HepG2 (cell line): ENCODE results near the gene PLVAP. TPM values are rescaled to one million over a fixed set of nuclear protein-coding genes. Genes with fewer than 3 reads are reported as not detected.

Experiments used
- ARID4A ChIP-seq: sonication (generic); formaldehyde crosslinking; IDR thresholded peaks from 2 replicates; pipeline ENCODE4 v1.5.0; 2020; ENCODE audit warnings: mild to moderate bottlenecking, missing genetic modification reagents, borderline replicate concordance
- ATF2 ChIP-seq: sonication (generic); formaldehyde crosslinking; IDR thresholded peaks from 2 replicates; pipeline ENCODE4 v1.4.0; 2020; ENCODE audit warnings: missing genetic modification reagents
- FUBP1 ChIP-seq: sonication (generic); formaldehyde crosslinking; IDR thresholded peaks from 2 replicates; pipeline ENCODE4 v1.5.1; 2020; ENCODE audit warnings: missing genetic modification reagents, mild to moderate bottlenecking, borderline replicate concordance
- GFI1 ChIP-seq: sonication (generic); formaldehyde crosslinking; IDR thresholded peaks from 2 replicates; pipeline ENCODE4 v1.5.0; 2020; ENCODE audit warnings: missing genetic modification reagents, mild to moderate bottlenecking, borderline replicate concordance
- KMT2B ChIP-seq: IDR thresholded peaks from 2 replicates; pipeline ENCODE4 v1.6.1; 2016; ENCODE audit warnings: missing genetic modification reagents, missing compliant biosample characterization
- MBD4 ChIP-seq: IDR thresholded peaks from 2 replicates; pipeline ENCODE4 v1.6.1; 2012; ENCODE audit warnings: low read length, inconsistent platforms, borderline replicate concordance
- MED1 ChIP-seq: sonication (generic); formaldehyde crosslinking; IDR thresholded peaks from 2 replicates; pipeline ENCODE4 v1.4.0; 2020; ENCODE audit warnings: missing genetic modification reagents
- POLR2G ChIP-seq: fragments of 200-400 bp; formaldehyde crosslinking; IDR thresholded peaks from 2 replicates; pipeline ENCODE4 v1.6.1; 2018; ENCODE audit warnings: mild to moderate bottlenecking, low read depth, low read length, moderate library complexity
- SP1 ChIP-seq, 2 experiments: fragments of 450-650 bp in 1 of 2; sonication (generic) in 1 of 2; formaldehyde crosslinking in 1 of 2; IDR thresholded peaks; 2 replicates each; pipeline versions ENCODE4 v1.4.0 to v1.6.1; 2016 to 2020; ENCODE audit warnings: missing genetic modification reagents in 1 of 2
- TFAP4 ChIP-seq: sonication (generic); IDR thresholded peaks from 2 replicates; pipeline ENCODE4 v1.6.1; 2016; ENCODE audit warnings: low read depth, borderline replicate concordance
- ZNF136 ChIP-seq: sonication (generic); formaldehyde crosslinking; IDR thresholded peaks from 2 replicates; pipeline ENCODE4 v1.8.1; 2022; ENCODE audit warnings: low read depth, mild to moderate bottlenecking, moderate library complexity, missing genetic modification reagents
- ZNF431 ChIP-seq: sonication (generic); formaldehyde crosslinking; IDR thresholded peaks from 2 replicates; pipeline ENCODE4 v1.9.0; 2022; ENCODE audit warnings: missing genetic modification reagents, low read depth, mild to moderate bottlenecking, borderline replicate concordance
- ZNF614 ChIP-seq: IDR thresholded peaks from 2 replicates; pipeline ENCODE4 v1.6.1; 2018; ENCODE audit warnings: missing biosample characterization, missing genetic modification reagents, inconsistent platforms, borderline replicate concordance
- ZNF629 ChIP-seq: sonication (generic); formaldehyde crosslinking; conservative IDR thresholded peaks from 2 replicates; pipeline ENCODE4 v1.5.0; 2020; ENCODE audit warnings: missing genetic modification reagents
- ZNF772 ChIP-seq: sonication (generic); formaldehyde crosslinking; IDR thresholded peaks from 2 replicates; pipeline ENCODE4 v1.5.0; 2020; ENCODE audit warnings: mild to moderate bottlenecking, missing genetic modification reagents
- polyA plus RNA-seq, 8 experiments: library from polyadenylated mRNA; depleted of rRNA in 3 of 8; stranded (reverse) in 7 of 8; unstranded in 1 of 8; fragments of >200 nt; fragmentation: Illumina TruSeq in 4 of 8; extraction: Trizol in 4 of 8; gene quantifications; 2 replicates each; pipeline versions ENCODE4 v1.2.1 to v1.2.3, GENCODE V29; 2011 to 2016; ENCODE audit warnings: low read depth in 4 of 8, missing spikeins in 1 of 8, mixed read lengths in 1 of 8; ENCODE audit not compliant: insufficient read depth in 1 of 8
- total RNA-seq, 5 experiments: library from RNA; depleted of rRNA; stranded (reverse); fragments of >200 nt; fragmentation: Illumina TruSeq; extraction: Trizol; gene quantifications; 2 replicates each; pipeline ENCODE4 v1.2.3, GENCODE V29; 2016; ENCODE audit warnings: low read depth in 1 of 5
- TF ChIP-seq, protein P1 (sequence below): sonication (generic); formaldehyde crosslinking; IDR thresholded peaks from 2 replicates; pipeline ENCODE4 v1.4.0; 2020; ENCODE audit warnings: mild to moderate bottlenecking, missing genetic modification reagents

PLVAP gene
- total and polyA plus RNA-seq, 2 of the 13 experiments (the other 11 are each of a cell fraction or from before 2014, with no cell fraction given): 0.26 TPM; not detected in 1

GRCh38 chr19:17405250-17406045 lies 28.3 kb upstream of the PLVAP start, which contains the start of gene BST2 (continued):
- TF ChIP-seq, protein P1, sequence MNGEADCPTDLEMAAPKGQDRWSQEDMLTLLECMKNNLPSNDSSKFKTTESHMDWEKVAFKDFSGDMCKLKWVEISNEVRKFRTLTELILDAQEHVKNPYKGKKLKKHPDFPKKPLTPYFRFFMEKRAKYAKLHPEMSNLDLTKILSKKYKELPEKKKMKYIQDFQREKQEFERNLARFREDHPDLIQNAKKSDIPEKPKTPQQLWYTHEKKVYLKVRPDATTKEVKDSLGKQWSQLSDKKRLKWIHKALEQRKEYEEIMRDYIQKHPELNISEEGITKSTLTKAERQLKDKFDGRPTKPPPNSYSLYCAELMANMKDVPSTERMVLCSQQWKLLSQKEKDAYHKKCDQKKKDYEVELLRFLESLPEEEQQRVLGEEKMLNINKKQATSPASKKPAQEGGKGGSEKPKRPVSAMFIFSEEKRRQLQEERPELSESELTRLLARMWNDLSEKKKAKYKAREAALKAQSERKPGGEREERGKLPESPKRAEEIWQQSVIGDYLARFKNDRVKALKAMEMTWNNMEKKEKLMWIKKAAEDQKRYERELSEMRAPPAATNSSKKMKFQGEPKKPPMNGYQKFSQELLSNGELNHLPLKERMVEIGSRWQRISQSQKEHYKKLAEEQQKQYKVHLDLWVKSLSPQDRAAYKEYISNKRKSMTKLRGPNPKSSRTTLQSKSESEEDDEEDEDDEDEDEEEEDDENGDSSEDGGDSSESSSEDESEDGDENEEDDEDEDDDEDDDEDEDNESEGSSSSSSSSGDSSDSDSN (CRISPR knock-in tag): peak; percentile 38; the same call in 1 of the 2 replicates
- TF ChIP-seq TFAP4 (0 out of 2 replicates have a peak, but pooled peaks have one; percentile 10), ZNF136 (CRISPR knock-in tag) (0 out of 2 replicates have a peak, but pooled peaks have one; percentile 53), MED1 (CRISPR knock-in tag) (peak; percentile 36; the same call in 1 of the 2 replicates), ZNF629 (CRISPR knock-in tag) (peak; percentile 18; the same call in 1 of the 2 replicates), FUBP1 (no peak), POLR2G (peak; percentile 64; the same call in 1 of the 2 replicates), ZNF431 (CRISPR knock-in tag) (0 out of 2 replicates have a peak, but pooled peaks have one; percentile 49), ARID4A (CRISPR knock-in tag) (peak; percentile 73; the same call in 1 of the 2 replicates), ATF2 (peak; percentile 67; the same call in 1 of the 2 replicates), ZNF614 (CRISPR knock-in tag) (peak; percentile 63), KMT2B (CRISPR knock-in tag) (peak; percentile 50; the same call in 1 of the 2 replicates), MBD4 (no peak), SP1 (IDR thresholded peaks at IDR 0.05) (no peak), SP1 (CRISPR knock-in tag; IDR thresholded peaks at IDR 0.05) (peak; percentile 62; the same call in 1 of the 2 replicates), ZNF772 (peak; percentile 46; the same call in 1 of the 2 replicates), GFI1 (0 out of 2 replicates have a peak, but pooled peaks have one; percentile 13)
